ENCODE measurements around the gene WDR7. TPM values are rescaled to one million over a fixed set of nuclear protein-coding genes. Genes with fewer than 3 reads are reported as not detected.

Gene WDR7
- total RNA-seq, 1 donor from 2014 or later: 29.3 TPM

GRCh38 chr18:56789889-56790180 lies 138.7 kb downstream of the WDR7 start:
- Histone ChIP-seq H3K27me3 (ENCODE audit: low read depth) (no peaks in the 10 kb centered on the region), H3K36me3 (peaks cover 13% of the 10 kb centered on the region), H3K9me3 (replicated peaks) (no peaks in the 10 kb centered on the region), H3K4me3 (no peak overlapping the region), H3K4me1 (peaks cover 4% of the 10 kb centered on the region), H3K27ac (replicated peaks) (peak overlapping the region; percentile 81)
- intact Hi-C loops (cut with micrococcal nuclease): no loop called here
- DNase-seq: no peak
- TF ChIP-seq, protein P1, sequence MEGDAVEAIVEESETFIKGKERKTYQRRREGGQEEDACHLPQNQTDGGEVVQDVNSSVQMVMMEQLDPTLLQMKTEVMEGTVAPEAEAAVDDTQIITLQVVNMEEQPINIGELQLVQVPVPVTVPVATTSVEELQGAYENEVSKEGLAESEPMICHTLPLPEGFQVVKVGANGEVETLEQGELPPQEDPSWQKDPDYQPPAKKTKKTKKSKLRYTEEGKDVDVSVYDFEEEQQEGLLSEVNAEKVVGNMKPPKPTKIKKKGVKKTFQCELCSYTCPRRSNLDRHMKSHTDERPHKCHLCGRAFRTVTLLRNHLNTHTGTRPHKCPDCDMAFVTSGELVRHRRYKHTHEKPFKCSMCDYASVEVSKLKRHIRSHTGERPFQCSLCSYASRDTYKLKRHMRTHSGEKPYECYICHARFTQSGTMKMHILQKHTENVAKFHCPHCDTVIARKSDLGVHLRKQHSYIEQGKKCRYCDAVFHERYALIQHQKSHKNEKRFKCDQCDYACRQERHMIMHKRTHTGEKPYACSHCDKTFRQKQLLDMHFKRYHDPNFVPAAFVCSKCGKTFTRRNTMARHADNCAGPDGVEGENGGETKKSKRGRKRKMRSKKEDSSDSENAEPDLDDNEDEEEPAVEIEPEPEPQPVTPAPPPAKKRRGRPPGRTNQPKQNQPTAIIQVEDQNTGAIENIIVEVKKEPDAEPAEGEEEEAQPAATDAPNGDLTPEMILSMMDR (IDR thresholded peaks at IDR 0.05; ENCODE audit: borderline replicate concordance): no peak

DNA sequence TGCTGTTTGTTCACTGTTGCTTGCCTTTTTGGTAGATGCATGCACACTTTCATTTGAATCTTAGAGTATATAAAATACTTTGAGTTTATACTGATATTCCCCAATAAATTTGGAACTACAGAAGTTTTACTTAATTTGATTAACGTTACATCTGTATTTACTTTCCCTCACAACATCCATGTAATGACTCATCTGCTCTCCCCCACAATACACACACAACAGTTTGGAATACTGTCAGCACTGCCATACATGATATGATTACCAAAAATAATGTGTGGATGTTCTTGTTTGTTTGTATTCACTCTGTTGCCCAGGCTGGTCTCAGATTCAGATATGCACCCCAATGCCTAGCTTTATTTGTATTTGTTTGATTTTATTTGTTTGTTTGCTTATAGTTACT lies 144.2 kb downstream of the WDR7 start:
- intact Hi-C loops (cut with micrococcal nuclease): no loop called here
- TF ChIP-seq, protein P1 (IDR thresholded peaks at IDR 0.05; ENCODE audit: borderline replicate concordance): no peak
- H3K4me3 ChIP-seq: no peak overlapping the region
- DNase-seq: no peak
- no peak overlapping the region for H3K27ac ChIP-seq (replicated peaks)
- H3K9me3 ChIP-seq (replicated peaks): no peaks in the 10 kb centered on the region
- H3K27me3 ChIP-seq (ENCODE audit: low read depth): no peaks in the 10 kb centered on the region
- peaks cover 9% of the 10 kb centered on the region for H3K36me3 ChIP-seq
- H3K4me1 ChIP-seq: peaks cover 6% of the 10 kb centered on the region

GRCh38 chr18:56799756-56800155 lies 148.6 kb downstream of the WDR7 start:
- TF ChIP-seq, protein P1 (IDR thresholded peaks at IDR 0.05; ENCODE audit: borderline replicate concordance): no peak
- Histone ChIP-seq H3K4me3 (no peak overlapping the region), H3K4me1 (peaks cover 6% of the 10 kb centered on the region), H3K36me3 (peaks cover 10% of the 10 kb centered on the region), H3K27me3 (ENCODE audit: low read depth) (no peaks in the 10 kb centered on the region), H3K27ac (replicated peaks) (no peak overlapping the region), H3K9me3 (replicated peaks) (no peaks in the 10 kb centered on the region)
- intact Hi-C loops (cut with micrococcal nuclease): no loop called here
- no peak for DNase-seq

GRCh38 chr18:56803051-56803450 lies 151.9 kb downstream of the WDR7 start:
- TF ChIP-seq, protein P1 (IDR thresholded peaks at IDR 0.05; ENCODE audit: borderline replicate concordance): no peak
- no peak for DNase-seq

DNA sequence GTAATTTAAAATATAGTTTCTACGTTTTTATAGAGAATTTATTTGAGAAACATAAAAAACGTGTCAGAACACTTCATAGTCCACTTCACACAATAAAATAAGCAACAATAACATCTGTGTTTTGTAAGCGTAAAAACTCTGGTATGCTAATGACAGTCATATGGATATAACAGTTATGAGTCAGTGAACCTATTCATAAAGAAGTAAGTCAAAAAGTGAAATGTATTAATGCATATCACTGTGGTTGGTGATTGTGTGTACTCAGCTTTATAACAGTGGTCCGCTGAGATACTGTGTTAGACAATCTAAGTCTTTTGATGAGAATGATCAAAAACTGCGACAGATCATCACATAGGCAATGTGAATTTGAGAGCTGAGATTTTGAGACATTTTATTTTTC lies 153.2 kb downstream of the WDR7 start:
- Histone ChIP-seq H3K4me3 (no peak overlapping the region), H3K36me3 (peaks cover 3% of the 10 kb centered on the region), H3K9me3 (replicated peaks) (no peaks in the 10 kb centered on the region), H3K4me1 (peaks cover 6% of the 10 kb centered on the region), H3K27me3 (ENCODE audit: low read depth) (no peaks in the 10 kb centered on the region), H3K27ac (replicated peaks) (no peak overlapping the region)
- intact Hi-C loops (cut with micrococcal nuclease): no loop called here
- TF ChIP-seq, protein P1 (IDR thresholded peaks at IDR 0.05; ENCODE audit: borderline replicate concordance): no peak
- no peak for DNase-seq

More at GRCh38 chr18:56803051-56803450, 151.9 kb downstream of the WDR7 start:
- Histone ChIP-seq H3K9me3 (replicated peaks) (no peaks in the 10 kb centered on the region), H3K27me3 (ENCODE audit: low read depth) (no peaks in the 10 kb centered on the region), H3K4me3 (no peak overlapping the region), H3K27ac (replicated peaks) (no peak overlapping the region), H3K36me3 (peaks cover 3% of the 10 kb centered on the region), H3K4me1 (peaks cover 6% of the 10 kb centered on the region)
- intact Hi-C loops (cut with micrococcal nuclease): no loop called here

- Histone ChIP-seq H3K27ac (replicated peaks) (no peak overlapping the region), H3K4me1 (no peaks in the 10 kb centered on the region), H3K27me3 (ENCODE audit: low read depth) (no peaks in the 10 kb centered on the region), H3K9me3 (replicated peaks) (no peaks in the 10 kb centered on the region), H3K36me3 (peaks cover 3% of the 10 kb centered on the region), H3K4me3 (no peak overlapping the region)
- intact Hi-C loops (cut with micrococcal nuclease): no loop called here
- DNase-seq: no peak
- TF ChIP-seq, protein P1 (IDR thresholded peaks at IDR 0.05; ENCODE audit: borderline replicate concordance): no peak
Observed at GRCh38 chr18:56807901-56808300, 156.7 kb downstream of the WDR7 start.

All from left ventricle myocardium inferior (tissue), 1 donor.